ENCODE measurements around the gene DCTD. TPM values are rescaled to one million over a fixed set of nuclear protein-coding genes. Genes with fewer than 3 reads are reported as not detected.

DCTD gene
- total RNA-seq, 1 experiment from 2014 or later, result 100 TPM

DNA sequence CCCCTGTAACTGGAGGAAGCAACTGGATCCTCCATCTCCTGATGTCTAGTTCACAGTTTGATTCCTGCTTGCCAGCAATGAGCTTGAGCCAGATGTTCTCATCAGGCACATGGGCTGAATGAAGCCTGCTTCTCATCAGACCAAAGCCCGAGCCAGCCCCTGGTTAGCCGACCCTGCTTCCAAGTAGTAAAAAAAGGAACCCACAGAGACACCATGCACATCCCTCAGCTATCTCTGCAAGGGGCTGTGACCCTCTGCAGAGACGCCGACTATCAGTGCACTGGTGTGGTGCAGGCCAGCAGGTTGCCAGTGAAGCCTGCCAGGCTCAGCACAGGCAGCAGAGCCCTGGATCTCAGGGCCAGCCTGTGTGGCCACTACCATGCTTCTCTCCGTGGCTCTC lies 2.8 kb downstream of the DCTD start:
- H3K4me2 ChIP-seq (ENCODE audit: insufficient read depth, insufficient read length, low read length), result no peak overlapping the region
- no peak overlapping the region for H4K5ac ChIP-seq (ENCODE audit: insufficient read length, low read depth, low read length)
- H4K20me1 ChIP-seq (ENCODE audit: control insufficient read depth, insufficient read depth, insufficient read length), result no peaks in the 10 kb centered on the region
- H3K4ac ChIP-seq (ENCODE audit: low read depth, low read length), result no peak overlapping the region
- H3K27me3 ChIP-seq (ENCODE audit: insufficient read depth, low read length), result no peaks in the 10 kb centered on the region
- Mint-ChIP-seq H3K27me3 (ENCODE audit: low read depth) (peaks cover 6% of the 10 kb centered on the region), H3K4me3 (no peak overlapping the region), H3K27ac (no peak overlapping the region), H3K9me3 (no peaks in the 10 kb centered on the region), H3K36me3 (ENCODE audit: insufficient read depth in 1 of 3, low read depth in 3 of 3) (peaks cover 15 to 58% (median 53%) of the 10 kb centered on the region in 3 experiments; a peak in 6 of 7 replicates), H3K4me1 (peaks cover 17 to 18% of the 10 kb centered on the region in 2 experiments)
- no peak overlapping the region for H2BK20ac ChIP-seq (ENCODE audit: low read depth, low read length, poor library complexity, severe bottlenecking)
- no peaks in the 10 kb centered on the region for H3K4me1 ChIP-seq (ENCODE audit: insufficient read depth, low read length)
- no peaks in the 10 kb centered on the region for H3K79me2 ChIP-seq (ENCODE audit: insufficient read depth, low read length)
- no peaks in the 10 kb centered on the region for H3K79me1 ChIP-seq (ENCODE audit: insufficient read depth, low read depth, low read length, poor library complexity, severe bottlenecking)
- H3K9ac ChIP-seq (ENCODE audit: extremely low read depth, insufficient read length, low read length), result no peak overlapping the region
- DNase-seq, result no peak
- H3K9me3 ChIP-seq (ENCODE audit: control insufficient read depth, low read depth, low read length), result no peaks in the 10 kb centered on the region
- no peak overlapping the region for H4K8ac ChIP-seq (replicated peaks; ENCODE audit: insufficient read length, low read depth, low read length)
- TF ChIP-seq CTCF (conservative IDR thresholded peaks at IDR 0.05), result no peak
- no peak overlapping the region for H2BK15ac ChIP-seq (ENCODE audit: low read depth, low read length)
- no peak overlapping the region for H2BK5ac ChIP-seq (ENCODE audit: insufficient read length, low read length)
- H3K27ac ChIP-seq (ENCODE audit: insufficient read length, low read depth, low read length), result no peak overlapping the region
- H2AFZ ChIP-seq (ENCODE audit: low read length), result no peak overlapping the region
- WGBS (ENCODE audit: extremely low coverage, insufficient read length, low lambda C conversion rate), result no CpG with 5 or more reads among the region's 5 CpGs
- no peak overlapping the region for H3K18ac ChIP-seq (ENCODE audit: insufficient read length, low read depth, low read length)
- H3K23ac ChIP-seq (ENCODE audit: insufficient read length, low read depth, low read length), result no peak overlapping the region
- H2BK120ac ChIP-seq (ENCODE audit: low read depth, low read length, poor library complexity, severe bottlenecking), result no peak overlapping the region
- no peak overlapping the region for H4K91ac ChIP-seq (ENCODE audit: insufficient read length, low read depth, low read length)
- H3K14ac ChIP-seq (ENCODE audit: insufficient read depth, low read length), result no peak overlapping the region
- H3T11ph ChIP-seq (ENCODE audit: low read length), result no peak overlapping the region
- H3K56ac ChIP-seq (ENCODE audit: insufficient read length, low read depth, low read length), result no peak overlapping the region
- no peaks in the 10 kb centered on the region for H3K23me2 ChIP-seq (ENCODE audit: insufficient read length, low read depth, low read length, poor library complexity, severe bottlenecking)
- no peak overlapping the region for H2AK5ac ChIP-seq (ENCODE audit: insufficient read length, low read length)
- no peak overlapping the region for H2BK12ac ChIP-seq (ENCODE audit: insufficient read length, low read depth, low read length)
